DMS153 (cell line): Measurements from ENCODE around the gene TEC.
A peak's percentile ranks its signal among the peaks of the same experiment; 100 is the strongest.

ENCODE experiments used
- DNase-seq: peaks from one replicate; lab custom pipeline; 2025; lab: John Stamatoyannopoulos, UW

Gene TEC

DNA sequence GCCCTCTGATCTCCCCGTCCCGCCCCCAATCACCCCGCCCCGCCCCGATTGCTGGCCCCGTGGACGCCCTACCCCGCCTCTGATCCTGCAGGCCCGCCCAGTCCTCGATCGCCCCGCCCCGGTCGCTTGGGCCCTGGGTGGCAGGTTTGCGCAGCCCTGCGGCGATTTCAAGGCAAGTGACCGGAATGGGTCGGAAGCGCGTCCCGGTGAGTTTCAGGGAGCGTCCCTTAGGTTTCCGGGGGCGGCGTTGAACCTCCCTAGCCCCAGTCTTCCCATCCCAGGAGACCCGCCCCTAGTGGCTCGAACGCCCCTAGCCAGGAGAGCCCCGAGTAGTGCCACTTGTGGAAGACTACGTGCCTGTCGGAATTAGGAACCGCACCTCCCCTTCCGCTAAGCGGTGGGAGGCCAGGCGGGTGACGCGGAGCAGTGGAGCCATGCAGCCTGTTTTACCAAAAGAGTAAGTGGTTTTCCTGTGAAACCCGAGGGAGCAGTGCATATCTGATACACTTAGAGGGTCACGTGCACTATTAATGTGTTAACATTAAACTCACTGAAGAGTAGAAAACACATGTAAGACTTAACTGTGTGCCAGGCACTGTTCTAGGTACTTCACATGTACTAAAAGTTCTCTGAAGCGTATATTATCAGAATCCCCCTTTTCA lies 354 bp upstream of the TEC start:
- DNase-seq, result peak; percentile 36

DNA sequence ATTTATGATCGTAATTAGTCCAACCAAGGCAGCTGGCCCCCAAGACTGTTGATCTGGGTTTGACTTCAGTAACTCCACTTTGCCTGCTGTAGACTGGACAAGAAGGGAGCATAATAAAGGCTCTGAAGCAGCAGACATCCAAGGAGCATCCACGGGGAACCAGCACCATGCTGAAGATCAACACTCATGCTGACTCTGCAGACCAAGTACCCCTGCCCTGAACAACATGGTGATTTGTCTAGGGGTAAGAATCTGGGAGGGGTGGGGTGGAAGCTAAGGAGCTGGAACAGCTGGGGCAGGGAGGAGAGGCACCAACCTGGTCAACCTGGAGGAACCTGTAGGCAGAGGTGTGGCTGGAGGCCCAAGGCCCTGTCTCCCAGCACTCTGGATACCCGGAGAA lies 2.1 kb downstream of the TEC start:
- DNase-seq, result no peak

DNA sequence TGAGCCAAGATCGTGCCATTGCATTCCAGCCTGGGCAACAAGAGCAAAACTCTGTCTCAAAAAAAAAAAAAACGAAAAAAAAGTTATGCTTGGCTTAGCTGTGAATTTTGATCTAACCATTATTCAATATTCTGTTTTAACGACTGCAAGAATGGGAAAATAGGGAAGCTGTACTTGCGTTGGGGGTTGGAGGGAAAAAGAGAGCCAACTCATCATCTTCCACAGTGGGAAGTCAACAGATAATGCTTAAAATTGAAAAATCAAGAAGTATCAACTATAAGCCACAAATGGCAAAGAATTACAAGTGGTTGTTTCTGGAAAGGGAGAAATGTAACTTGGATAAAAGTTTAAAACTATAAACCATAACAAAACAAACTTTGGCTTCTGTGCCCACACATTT lies 2.9 kb downstream of the TEC start:
- DNase-seq, result no peak

DNA sequence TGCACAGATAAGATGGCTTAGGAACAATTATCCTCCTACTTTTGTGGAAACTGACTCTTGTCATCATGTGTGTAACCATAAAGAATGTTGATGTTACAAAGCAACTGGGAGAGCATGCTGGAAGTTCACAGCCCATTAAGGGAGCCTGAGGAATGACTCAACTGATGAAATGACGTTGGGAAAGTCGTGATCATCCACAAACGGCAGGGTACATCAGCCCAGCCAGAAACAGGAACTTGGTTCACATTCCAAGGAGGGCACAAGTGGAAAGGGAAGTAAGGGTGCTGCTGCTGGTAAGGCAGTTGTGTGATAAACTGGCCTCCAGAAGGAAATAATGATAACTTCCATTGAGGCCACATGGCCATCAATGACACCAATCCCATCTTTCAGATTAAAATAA lies 6.7 kb downstream of the TEC start:
- DNase-seq, result no peak

GRCh38 chr4:48262484-48262883 lies 7.2 kb downstream of the TEC start:
- DNase-seq, result no peak

DNA sequence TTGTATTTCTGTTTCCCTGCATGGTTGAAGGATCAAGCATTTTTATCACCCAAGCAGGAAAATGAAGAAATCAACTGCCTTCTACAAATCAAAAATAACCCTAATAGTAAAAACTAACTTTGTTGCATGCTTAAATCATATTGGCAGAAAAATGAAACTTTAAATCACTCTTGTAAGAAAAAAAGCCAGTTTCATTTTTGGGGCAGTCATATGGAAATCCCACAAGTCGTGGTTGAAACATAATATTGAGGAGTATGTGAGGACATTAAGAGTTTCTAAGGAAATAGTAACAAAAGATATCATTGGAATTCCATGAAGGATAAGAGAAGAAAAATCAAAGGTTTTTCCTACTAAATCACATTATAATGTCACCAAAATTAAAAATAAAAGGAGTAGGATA lies 8.4 kb downstream of the TEC start:
- no peak for DNase-seq

- no peak for DNase-seq
Measured at GRCh38 chr4:48259748-48260147, 9.9 kb downstream of the TEC start.

DNA sequence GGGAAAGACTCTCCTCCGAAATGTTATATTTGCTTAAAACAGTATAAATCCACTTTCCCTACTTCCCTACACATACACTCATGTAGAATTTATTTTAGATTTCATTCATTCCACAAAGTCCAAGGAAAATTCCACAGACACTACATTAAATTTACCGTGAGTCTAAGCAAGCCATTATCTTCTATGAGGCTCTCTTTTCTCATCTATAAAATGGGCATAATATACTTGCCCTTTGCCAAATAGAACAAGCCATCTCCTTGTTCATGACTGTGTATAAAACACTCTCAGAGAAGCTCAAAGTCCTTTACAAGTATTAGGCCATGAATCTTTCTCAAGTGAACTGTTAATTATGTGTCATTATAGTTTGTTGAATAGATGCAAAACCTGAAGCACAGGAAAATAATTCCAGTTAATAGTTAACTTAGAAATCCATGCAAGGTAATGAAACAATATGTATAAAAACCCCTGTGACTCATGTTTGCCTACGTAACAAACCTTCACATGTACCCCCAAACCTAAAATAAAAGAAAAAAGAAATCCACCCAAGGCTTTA lies 10.7 kb downstream of the TEC start:
- DNase-seq, result no peak

DNA sequence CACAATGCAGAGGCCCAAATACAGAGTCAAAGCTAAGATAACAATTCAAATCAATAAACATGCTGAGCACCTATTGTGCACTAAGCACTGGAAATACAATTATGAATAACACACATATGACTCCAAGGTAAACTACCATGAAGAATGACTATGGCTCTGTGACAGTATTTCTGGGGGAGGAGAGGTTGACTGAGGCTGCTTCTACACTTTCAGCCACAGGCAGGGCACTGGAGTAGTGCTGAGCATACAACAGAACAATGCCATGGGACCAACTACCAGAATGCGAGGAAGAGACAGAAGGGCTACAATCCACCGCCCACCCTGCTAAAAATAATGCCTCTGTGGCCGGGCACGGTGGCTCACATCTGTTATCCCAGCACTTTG lies 13.7 kb downstream of the TEC start:
- no peak for DNase-seq

DNA sequence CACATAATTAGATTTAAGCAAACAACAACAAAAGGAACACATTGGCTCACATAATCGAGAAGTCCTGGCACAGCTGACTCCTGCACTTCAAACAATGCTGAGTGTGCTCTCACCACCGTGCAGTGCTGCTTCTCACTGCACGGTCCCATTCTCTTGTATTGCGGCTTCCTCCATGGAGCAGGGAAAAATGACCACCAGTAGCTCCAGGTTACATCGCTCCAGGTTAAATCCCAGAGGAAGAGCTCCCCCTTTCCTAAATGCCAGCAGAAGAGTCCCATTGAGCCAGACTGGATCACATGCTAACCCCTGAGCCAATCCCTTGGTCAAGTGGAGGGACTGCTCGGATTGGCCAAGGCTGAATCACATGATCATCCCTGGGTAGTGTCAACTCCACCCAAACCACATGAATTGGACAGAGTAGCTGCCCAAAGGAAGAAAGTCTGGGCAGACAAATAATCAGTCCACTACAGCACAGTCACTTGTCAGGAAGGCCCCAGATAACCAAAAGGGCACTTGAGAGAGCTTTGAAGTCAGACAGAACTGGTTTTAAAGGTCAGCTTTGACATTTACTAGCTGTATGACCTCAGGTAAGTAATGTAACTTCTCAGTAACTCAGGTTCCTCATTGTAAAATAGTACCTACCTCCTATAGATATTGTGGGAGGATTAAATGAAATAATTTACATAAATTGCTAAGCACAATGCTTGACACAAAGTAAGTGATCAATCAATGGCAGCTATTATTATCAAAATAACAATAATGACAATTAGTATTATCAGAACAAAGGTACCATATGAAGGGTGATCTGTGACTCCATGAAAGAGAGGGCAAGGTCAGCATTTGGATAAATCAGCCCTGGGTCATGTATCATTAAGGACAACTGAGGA lies 14.3 kb downstream of the TEC start:
- no peak for DNase-seq

GRCh38 chr4:48254381-48255071 lies 15.1 kb downstream of the TEC start:
- peak; percentile 46 for DNase-seq

DNA sequence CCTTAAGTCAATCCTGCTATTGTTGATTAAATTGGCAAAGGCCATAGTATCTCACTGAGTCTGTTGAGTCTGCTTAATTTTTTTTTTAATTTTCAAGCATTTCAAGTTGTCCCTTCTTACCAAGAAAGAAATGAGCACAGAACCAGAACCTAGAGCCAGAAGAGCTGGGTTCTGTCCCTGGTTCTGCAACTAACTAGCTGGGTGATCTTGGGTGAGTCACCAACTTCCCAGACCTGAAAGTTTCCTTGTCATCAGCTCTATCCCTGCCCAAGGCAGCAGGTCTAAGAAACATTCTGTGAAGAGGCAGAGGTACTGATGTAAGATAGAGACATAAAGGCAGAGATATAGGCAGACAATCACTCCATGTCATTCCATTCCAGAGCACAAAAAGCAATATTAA lies 17.3 kb downstream of the TEC start:
- no peak for DNase-seq

DNA sequence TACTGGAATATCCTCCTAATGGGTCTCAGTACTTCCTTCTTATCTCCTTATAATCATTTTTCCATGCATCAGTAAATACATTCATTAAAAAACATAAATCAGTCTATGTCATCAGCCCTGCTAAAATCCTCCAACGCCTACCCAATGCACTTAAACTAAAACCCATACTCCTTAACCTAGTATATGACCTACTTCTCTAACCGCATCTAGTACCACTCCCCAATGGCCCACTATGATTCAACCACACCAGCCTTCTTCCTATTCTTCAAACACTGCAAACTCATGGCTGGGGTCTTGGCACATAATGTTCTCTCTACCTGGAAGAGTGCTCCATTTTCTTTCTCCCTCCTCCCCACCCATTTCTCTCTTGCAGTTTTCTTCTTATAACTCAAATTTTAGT lies 18.7 kb downstream of the TEC start:
- DNase-seq, result no peak

DNA sequence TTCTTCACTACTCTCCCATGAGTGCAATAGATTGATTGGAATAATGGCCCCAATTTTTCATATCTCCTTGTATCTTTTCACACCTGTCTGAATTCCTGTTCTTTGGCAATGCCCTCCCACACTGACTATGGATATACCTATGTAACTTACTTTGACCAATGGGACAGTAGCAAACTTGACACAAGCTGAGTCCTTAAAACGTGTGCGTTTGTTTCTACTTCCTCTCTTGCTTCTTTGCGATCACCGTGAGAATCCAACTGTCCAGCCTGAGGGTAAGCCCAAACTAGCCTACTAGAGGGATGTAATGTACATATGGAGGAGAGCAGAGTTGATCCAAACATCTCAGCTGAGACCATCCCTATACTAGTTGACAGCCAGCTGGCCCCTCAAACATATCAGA lies 19.3 kb downstream of the TEC start:
- DNase-seq, result no peak

- DNase-seq, result no peak
Measured at GRCh38 chr4:48249378-48249777, 20.3 kb downstream of the TEC start.

DNA sequence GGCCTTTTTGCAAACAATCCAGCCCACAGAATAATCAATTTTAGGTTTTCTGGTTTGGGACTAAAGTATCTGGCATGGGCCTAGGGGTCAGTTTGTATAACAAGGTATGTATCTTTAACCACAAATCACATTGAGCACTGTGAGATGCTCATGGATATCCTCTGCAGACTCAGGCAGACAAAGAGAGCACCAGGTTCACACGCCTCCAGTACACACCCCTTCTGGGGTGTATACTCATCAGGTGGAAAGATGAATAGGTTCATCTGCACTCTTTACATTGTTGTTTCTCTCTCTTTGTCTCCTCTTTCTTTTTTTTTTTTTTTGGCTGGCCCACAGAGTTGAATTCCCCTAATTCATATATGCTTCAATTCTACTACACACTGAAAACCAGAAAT lies 21.1 kb downstream of the TEC start:
- no peak for DNase-seq

- DNase-seq, result no peak
Measured at GRCh38 chr4:48247878-48248558, 21.6 kb downstream of the TEC start.

GRCh38 chr4:48247142-48247877 lies 22.3 kb downstream of the TEC start:
- no peak for DNase-seq

DNA sequence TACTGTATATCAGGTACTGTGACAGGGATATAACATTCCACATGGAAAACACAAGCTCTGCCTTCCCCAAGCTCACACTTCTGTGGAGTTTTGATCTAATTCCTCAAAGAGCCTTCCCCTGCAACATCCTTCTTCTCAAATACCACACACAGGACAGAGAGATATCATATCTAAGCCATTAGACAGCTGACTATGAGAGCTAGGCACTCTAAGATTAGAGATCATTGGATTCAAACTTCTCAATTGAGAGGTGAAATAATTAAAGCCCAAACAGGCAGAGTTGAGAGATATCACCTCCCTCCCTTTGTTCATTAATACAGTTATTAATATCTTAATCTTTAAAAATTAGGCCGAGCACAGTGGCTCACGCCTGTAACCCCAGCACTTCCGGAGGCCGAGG lies 25.0 kb downstream of the TEC start:
- DNase-seq, result no peak

GRCh38 chr4:48243887-48244286 lies 25.8 kb downstream of the TEC start:
- DNase-seq, result no peak

DNA sequence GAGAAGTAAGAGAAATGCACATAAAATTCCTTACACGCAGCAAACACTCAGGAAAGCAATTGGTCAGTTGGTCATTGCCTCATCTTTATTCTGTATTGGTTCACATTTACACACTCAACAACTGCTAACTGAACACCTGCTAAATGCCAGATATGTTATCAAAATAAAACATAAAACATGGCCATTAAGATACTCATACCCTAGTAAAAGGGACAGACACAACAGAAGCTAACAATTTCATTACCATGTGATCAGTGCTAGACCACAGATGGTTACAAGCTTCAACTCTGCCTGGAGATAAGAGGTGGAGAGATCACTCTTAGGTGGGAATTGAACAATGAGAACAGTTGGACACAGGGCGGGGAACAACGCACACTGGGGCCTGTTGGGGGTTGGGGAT lies 26.2 kb downstream of the TEC start:
- DNase-seq, result no peak
